Measurements from ENCODE around the gene SLC35E2B. TPM values are rescaled to one million over a fixed set of nuclear protein-coding genes. Genes with fewer than 3 reads are reported as not detected.

Gene SLC35E2B
- total RNA-seq, 2 donors from 2014 or later = 30.6 to 56.7 TPM

GRCh38 chr1:1627261-1627828, 65.2 kb downstream of the SLC35E2B start:
- intact Hi-C loops (cut with DNase I) = no loop called here
- DNase-seq (no peak), ATAC-seq (no peak)
- WGBS, 2 donors = 78 to 90% methylated on average over 2 to 22 of the region's 37 CpGs
- TF ChIP-seq, protein P1, sequence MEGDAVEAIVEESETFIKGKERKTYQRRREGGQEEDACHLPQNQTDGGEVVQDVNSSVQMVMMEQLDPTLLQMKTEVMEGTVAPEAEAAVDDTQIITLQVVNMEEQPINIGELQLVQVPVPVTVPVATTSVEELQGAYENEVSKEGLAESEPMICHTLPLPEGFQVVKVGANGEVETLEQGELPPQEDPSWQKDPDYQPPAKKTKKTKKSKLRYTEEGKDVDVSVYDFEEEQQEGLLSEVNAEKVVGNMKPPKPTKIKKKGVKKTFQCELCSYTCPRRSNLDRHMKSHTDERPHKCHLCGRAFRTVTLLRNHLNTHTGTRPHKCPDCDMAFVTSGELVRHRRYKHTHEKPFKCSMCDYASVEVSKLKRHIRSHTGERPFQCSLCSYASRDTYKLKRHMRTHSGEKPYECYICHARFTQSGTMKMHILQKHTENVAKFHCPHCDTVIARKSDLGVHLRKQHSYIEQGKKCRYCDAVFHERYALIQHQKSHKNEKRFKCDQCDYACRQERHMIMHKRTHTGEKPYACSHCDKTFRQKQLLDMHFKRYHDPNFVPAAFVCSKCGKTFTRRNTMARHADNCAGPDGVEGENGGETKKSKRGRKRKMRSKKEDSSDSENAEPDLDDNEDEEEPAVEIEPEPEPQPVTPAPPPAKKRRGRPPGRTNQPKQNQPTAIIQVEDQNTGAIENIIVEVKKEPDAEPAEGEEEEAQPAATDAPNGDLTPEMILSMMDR (IDR thresholded peaks at IDR 0.05) = no peak
- TF ChIP-seq POLR2A (IDR thresholded peaks at IDR 0.05) = no peak
- Histone ChIP-seq H3K27me3 (peaks cover 0 to 7% of the 10 kb centered on the region in 2 donors), H3K27ac (no peak overlapping the region), H3K36me3 (replicated peaks in 1 of 2; ENCODE audit: insufficient read depth in 1 of 2, low read depth in 2 of 2) (no peaks in the 10 kb centered on the region), H3K4me3 (no peak overlapping the region), H3K4me1 (peaks cover 7% of the 10 kb centered on the region), H3K9me3 (no peaks in the 10 kb centered on the region)

DNA sequence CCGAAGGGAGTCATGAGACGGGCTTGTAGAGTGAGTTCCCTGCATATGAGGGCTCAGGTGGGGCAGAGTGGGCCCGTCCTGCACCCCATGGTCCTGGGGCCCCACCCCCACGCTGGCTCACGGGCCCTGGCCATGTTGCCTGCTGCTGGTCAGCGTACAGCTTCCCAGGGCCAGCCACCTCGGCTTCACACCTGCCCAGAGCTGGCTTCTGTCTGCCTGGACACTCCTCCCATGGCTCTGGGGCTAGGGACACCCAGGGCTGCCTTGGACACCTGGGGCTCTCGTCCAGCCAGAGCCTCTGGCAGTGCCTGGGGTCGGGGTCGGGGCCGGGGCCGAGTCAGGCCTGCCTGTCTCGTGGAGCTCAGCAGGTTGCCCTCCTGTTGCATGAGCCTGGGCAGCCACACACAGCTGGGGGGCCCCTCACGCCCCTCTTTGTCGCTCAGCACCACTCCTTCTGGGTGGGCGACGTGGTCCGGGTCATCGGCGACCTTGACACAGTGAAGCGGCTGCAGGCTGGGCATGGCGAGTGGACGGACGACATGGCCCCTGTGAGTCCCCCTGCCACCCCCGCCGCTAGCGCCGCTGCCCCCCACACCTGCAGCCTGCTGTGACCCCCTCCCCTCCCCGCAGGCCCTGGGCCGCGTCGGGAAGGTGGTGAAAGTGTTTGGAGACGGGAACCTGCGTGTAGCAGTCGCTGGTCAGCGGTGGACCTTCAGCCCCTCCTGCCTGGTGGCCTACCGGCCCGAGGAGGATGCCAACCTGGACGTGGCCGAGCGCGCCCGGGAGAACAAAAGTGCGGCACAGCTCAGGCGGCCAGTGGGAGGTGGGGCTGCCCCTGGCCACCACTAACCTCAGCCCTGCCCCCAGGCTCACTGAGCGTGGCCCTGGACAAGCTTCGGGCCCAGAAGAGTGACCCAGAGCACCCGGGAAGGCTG, 66.1 kb downstream of the SLC35E2B start:
- Histone ChIP-seq H3K9me3 (no peaks in the 10 kb centered on the region), H3K4me3 (no peak overlapping the region), H3K27me3 (no peaks in the 10 kb centered on the region), H3K36me3 (replicated peaks in 1 of 2; ENCODE audit: insufficient read depth in 1 of 2, low read depth in 2 of 2) (no peaks in the 10 kb centered on the region), H3K27ac (no peak overlapping the region), H3K4me1 (no peaks in the 10 kb centered on the region)
- no peak for DNase-seq
- ATAC-seq = no peak
- TF ChIP-seq, protein P1 (IDR thresholded peaks at IDR 0.05) = no peak
- TF ChIP-seq POLR2A (IDR thresholded peaks at IDR 0.05) = no peak
- intact Hi-C loops (cut with DNase I) = no loop called here
- 88 to 91% methylated on average over 18 to 37 of the region's 48 CpGs for WGBS, 2 donors

GRCh38 chr1:1625824-1626206, 66.8 kb downstream of the SLC35E2B start:
- TF ChIP-seq, protein P1 (IDR thresholded peaks at IDR 0.05) = no peak
- TF ChIP-seq POLR2A (IDR thresholded peaks at IDR 0.05) = no peak
- H3K4me3 ChIP-seq = no peak overlapping the region
- intact Hi-C loops (cut with DNase I) = no loop called here
- ATAC-seq (no peak), DNase-seq (no peak)
- H3K27me3 ChIP-seq = no peaks in the 10 kb centered on the region
- no peaks in the 10 kb centered on the region for H3K36me3 ChIP-seq (replicated peaks in 1 of 2; ENCODE audit: insufficient read depth in 1 of 2, low read depth in 2 of 2)
- no peaks in the 10 kb centered on the region for H3K9me3 ChIP-seq
- WGBS, 2 donors = 89 to 93% methylated on average over 8 of the region's 8 CpGs
- no peak overlapping the region for H3K27ac ChIP-seq
- H3K4me1 ChIP-seq = no peaks in the 10 kb centered on the region

DNA sequence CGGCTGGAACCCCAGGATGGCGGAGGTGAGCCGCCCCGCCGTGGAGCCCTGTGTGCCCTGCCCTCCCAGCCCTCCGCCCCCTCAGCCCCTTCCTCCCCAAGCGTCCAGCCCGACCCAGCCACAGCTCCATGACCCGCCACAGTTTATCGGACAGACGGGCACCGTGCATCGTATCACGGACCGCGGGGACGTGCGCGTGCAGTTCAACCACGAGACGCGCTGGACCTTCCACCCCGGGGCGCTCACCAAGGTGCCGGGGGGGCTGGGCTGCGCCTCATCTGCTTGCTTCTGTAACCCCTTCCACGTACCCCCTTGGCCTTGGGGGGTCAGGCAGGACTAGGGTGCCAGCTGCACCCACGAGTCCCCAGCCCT, 67.2 kb downstream of the SLC35E2B start:
- DNase-seq (no peak), ATAC-seq (no peak)
- no peak overlapping the region for H3K27ac ChIP-seq
- H3K27me3 ChIP-seq = no peaks in the 10 kb centered on the region
- H3K4me3 ChIP-seq = no peak overlapping the region
- H3K4me1 ChIP-seq = no peaks in the 10 kb centered on the region
- H3K9me3 ChIP-seq = no peaks in the 10 kb centered on the region
- intact Hi-C loops (cut with DNase I) = no loop called here
- TF ChIP-seq, protein P1 (IDR thresholded peaks at IDR 0.05) = no peak
- no peak for TF ChIP-seq POLR2A (IDR thresholded peaks at IDR 0.05)
- WGBS, 2 donors = 89 to 95% methylated on average over 9 to 26 of the region's 28 CpGs
- no peaks in the 10 kb centered on the region for H3K36me3 ChIP-seq (replicated peaks in 1 of 2; ENCODE audit: insufficient read depth in 1 of 2, low read depth in 2 of 2)

Measured in body of pancreas (tissue), 4 donors.